Measurements from ENCODE around the gene RBKS. TPM values are rescaled to one million over a fixed set of nuclear protein-coding genes. Genes with fewer than 3 reads are reported as not detected.

Gene RBKS
- total RNA-seq, 2 donors from 2014 or later = 1.0 to 7.6 TPM

DNA sequence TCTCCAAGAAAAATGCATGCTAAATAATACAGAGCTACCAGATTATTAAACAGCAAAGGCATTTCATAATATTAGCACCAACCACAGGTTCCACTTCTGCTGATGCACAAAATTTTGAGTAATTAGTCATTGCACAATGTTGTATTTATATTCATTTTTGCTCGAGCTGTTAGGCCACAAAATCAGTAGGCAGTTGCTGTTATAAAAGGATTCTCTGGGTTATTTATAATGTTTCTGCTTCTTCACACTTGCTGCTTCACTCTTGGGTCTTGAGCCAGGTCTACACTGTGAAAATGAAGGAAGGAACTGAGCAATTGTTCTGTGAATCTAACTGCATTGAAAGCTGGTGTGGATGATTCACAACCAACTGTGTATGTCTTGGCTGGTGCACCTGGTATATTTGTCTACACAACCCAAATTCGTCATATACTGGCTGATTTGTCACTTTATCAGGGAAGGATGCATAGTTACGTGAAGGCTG is 80.4 kb downstream of the RBKS start:
- no peak overlapping the region for H3K27ac ChIP-seq
- H3K4me3 ChIP-seq = no peak overlapping the region
- intact Hi-C loops (cut with DNase I) = no loop called here
- no peaks in the 10 kb centered on the region for H3K27me3 ChIP-seq
- 40 to 54% methylated on average over 3 of the region's 3 CpGs for WGBS, 2 donors
- ATAC-seq (no peak), DNase-seq (no peak)
- no peaks in the 10 kb centered on the region for H3K36me3 ChIP-seq (replicated peaks in 1 of 2; ENCODE audit: insufficient read depth in 1 of 2, low read depth in 2 of 2)
- no peaks in the 10 kb centered on the region for H3K9me3 ChIP-seq
- H3K4me1 ChIP-seq = no peaks in the 10 kb centered on the region
- TF ChIP-seq, protein P1, sequence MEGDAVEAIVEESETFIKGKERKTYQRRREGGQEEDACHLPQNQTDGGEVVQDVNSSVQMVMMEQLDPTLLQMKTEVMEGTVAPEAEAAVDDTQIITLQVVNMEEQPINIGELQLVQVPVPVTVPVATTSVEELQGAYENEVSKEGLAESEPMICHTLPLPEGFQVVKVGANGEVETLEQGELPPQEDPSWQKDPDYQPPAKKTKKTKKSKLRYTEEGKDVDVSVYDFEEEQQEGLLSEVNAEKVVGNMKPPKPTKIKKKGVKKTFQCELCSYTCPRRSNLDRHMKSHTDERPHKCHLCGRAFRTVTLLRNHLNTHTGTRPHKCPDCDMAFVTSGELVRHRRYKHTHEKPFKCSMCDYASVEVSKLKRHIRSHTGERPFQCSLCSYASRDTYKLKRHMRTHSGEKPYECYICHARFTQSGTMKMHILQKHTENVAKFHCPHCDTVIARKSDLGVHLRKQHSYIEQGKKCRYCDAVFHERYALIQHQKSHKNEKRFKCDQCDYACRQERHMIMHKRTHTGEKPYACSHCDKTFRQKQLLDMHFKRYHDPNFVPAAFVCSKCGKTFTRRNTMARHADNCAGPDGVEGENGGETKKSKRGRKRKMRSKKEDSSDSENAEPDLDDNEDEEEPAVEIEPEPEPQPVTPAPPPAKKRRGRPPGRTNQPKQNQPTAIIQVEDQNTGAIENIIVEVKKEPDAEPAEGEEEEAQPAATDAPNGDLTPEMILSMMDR (IDR thresholded peaks at IDR 0.05) = no peak
- TF ChIP-seq POLR2A (IDR thresholded peaks at IDR 0.05) = no peak

DNA sequence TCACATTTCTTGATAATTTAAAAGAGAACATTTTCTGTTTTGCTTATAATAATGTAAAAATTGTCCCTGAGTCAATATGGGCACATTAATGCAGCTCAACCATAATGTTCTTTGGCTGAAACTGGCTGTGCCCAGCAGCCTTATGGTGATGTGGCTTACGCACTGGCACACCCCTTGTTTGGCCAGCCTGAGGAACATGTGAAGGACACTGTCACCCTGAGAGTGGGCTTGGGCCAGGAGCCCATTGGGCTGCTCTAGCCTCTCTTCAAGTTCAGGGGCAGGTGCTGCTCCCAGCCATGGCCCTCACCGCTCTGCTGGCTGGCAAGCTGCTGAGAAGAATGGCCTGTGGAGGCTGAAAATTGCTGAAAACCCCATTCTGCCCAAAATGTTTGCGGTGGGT is 81.2 kb downstream of the RBKS start:
- no peak for TF ChIP-seq POLR2A (IDR thresholded peaks at IDR 0.05)
- TF ChIP-seq, protein P1 (IDR thresholded peaks at IDR 0.05) = no peak
- Histone ChIP-seq H3K27ac (no peak overlapping the region), H3K36me3 (replicated peaks in 1 of 2; ENCODE audit: insufficient read depth in 1 of 2, low read depth in 2 of 2) (no peaks in the 10 kb centered on the region), H3K9me3 (no peaks in the 10 kb centered on the region), H3K4me3 (no peak overlapping the region), H3K4me1 (no peaks in the 10 kb centered on the region), H3K27me3 (no peaks in the 10 kb centered on the region)
- intact Hi-C loops (cut with DNase I) = no loop called here
- 90 to 100% methylated on average over 3 of the region's 3 CpGs for WGBS, 2 donors
- DNase-seq = no peak
- ATAC-seq = no peak

DNA sequence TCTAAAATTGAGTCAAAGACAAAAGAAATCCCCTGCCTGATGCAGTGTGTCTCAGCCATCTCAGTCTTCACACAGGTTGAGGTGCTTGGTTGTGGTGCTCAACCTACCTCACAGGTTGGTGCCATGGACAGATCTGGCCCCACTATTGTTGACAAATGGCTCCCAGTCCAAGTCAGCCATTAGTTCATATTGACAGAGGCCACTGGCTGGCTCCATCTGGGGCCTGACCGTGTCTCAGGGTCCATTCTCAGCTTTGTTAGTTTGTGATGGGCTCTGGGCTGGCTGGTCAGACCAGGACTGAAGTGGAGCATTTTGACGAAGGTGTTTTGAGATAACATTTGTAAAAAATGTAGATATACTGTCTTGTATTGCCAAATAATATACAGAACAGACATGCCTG is 81.8 kb downstream of the RBKS start:
- H3K27me3 ChIP-seq = no peaks in the 10 kb centered on the region
- no peak overlapping the region for H3K27ac ChIP-seq
- no peaks in the 10 kb centered on the region for H3K36me3 ChIP-seq (replicated peaks in 1 of 2; ENCODE audit: insufficient read depth in 1 of 2, low read depth in 2 of 2)
- H3K4me3 ChIP-seq = no peak overlapping the region
- ATAC-seq (no peak), DNase-seq (no peak)
- 75% methylated on average over 2 of the region's 2 CpGs for WGBS, 2 donors
- H3K9me3 ChIP-seq = no peaks in the 10 kb centered on the region
- H3K4me1 ChIP-seq = no peaks in the 10 kb centered on the region
- no peak for TF ChIP-seq POLR2A (IDR thresholded peaks at IDR 0.05)
- TF ChIP-seq, protein P1 (IDR thresholded peaks at IDR 0.05) = no peak
- intact Hi-C loops (cut with DNase I) = no loop called here

DNA sequence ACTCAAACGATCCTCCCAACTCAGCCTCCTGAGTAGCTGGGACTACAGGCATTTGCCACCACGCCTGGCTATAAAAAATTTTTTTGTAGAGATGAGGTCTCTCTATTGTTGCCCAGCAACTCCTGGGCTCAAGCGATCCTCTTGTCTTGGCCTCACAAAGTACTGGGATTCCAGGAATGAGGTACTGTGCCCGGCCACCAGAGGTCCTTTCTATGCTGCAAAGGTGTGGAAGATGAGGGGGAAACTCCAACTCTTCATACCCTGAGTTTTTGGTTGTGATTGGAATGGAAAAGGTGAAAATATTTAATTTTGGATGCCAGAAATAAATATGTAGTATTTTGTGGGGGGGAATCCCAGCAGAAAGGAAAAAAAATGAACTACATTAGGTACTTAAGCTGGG is 82.7 kb downstream of the RBKS start:
- ATAC-seq (peak; percentile 50), DNase-seq (peak; percentile 31 to 58 (median 40))

More for the DNA sequence above, 82.7 kb downstream of the RBKS start:
- no peaks in the 10 kb centered on the region for H3K9me3 ChIP-seq
- H3K27ac ChIP-seq = no peak overlapping the region
- WGBS, 2 donors = 61% methylated on average over 4 of the region's 4 CpGs
- no peaks in the 10 kb centered on the region for H3K4me1 ChIP-seq
- H3K4me3 ChIP-seq = no peak overlapping the region
- no peaks in the 10 kb centered on the region for H3K36me3 ChIP-seq (replicated peaks in 1 of 2; ENCODE audit: insufficient read depth in 1 of 2, low read depth in 2 of 2)
- TF ChIP-seq, protein P1 (IDR thresholded peaks at IDR 0.05) = peak; percentile 25 to 65 (median 56)
- TF ChIP-seq POLR2A (IDR thresholded peaks at IDR 0.05) = no peak
- H3K27me3 ChIP-seq = no peaks in the 10 kb centered on the region
- intact Hi-C loops (cut with DNase I) = no loop called here
